ENCODE data around the gene RIOK2.
"Not testable (repeated sequence)": the region's sequence is repeated elsewhere in the genome, so short reads cannot be mapped to it uniquely, and the experiment has no call there.

Gene RIOK2

GRCh38 chr5:97183100-97183929 is at the start of gene RIOK2:
TSS of gene RIOK2 (minus strand) at chr5:97183247. CDS start at chr5:97183191, 56 bp downstream.
- peak; percentile 96 to 98 for DNase-seq

GRCh38 chr5:97231025-97231636 is 48.1 kb upstream of the RIOK2 start:
- DNase-seq = peak; percentile 90 to 93

- DNase-seq = no peak
Observed at GRCh38 chr5:97229688-97230285, 46.7 kb upstream of the RIOK2 start.

GRCh38 chr5:97229196-97229595 is 46.1 kb upstream of the RIOK2 start:
- DNase-seq = no peak

GRCh38 chr5:97225222-97225621 is 42.2 kb upstream of the RIOK2 start:
- DNase-seq = no peak

- DNase-seq = no peak
Observed at GRCh38 chr5:97224112-97224750, 41.2 kb upstream of the RIOK2 start.

- DNase-seq = no peak
Observed at GRCh38 chr5:97223596-97223995, 40.5 kb upstream of the RIOK2 start.

GRCh38 chr5:97209343-97209742 is 26.3 kb upstream of the RIOK2 start:
- DNase-seq = no peak

- DNase-seq = no peak
Observed at GRCh38 chr5:97208714-97209113, 25.7 kb upstream of the RIOK2 start.

- DNase-seq = no peak
Observed at GRCh38 chr5:97208184-97208713, 25.2 kb upstream of the RIOK2 start.

GRCh38 chr5:97194366-97194765 is 11.3 kb upstream of the RIOK2 start:
- peak; percentile 46 to 54 for DNase-seq

GRCh38 chr5:97193355-97193688 is 10.3 kb upstream of the RIOK2 start:
- DNase-seq = no peak

GRCh38 chr5:97192580-97193354 is 9.7 kb upstream of the RIOK2 start:
- DNase-seq = no peak

GRCh38 chr5:97191893-97192292 is 8.8 kb upstream of the RIOK2 start:
- no peak for DNase-seq

- not testable (repeated sequence) for DNase-seq
Observed at GRCh38 chr5:97189523-97189922, 6.5 kb upstream of the RIOK2 start.

GRCh38 chr5:97183930-97184213 is 825 bp upstream of the RIOK2 start:
- DNase-seq = no peak

GRCh38 chr5:97182571-97183099 is 412 bp downstream of the RIOK2 start:
- DNase-seq = peak in 1 of 2 experiments; percentile 36

- peak in 1 of 2 experiments; percentile 5 for DNase-seq
Observed at GRCh38 chr5:97181856-97182545, 1.0 kb downstream of the RIOK2 start.

- DNase-seq = not testable (repeated sequence)
Observed at GRCh38 chr5:97179457-97179856, 3.6 kb downstream of the RIOK2 start.

GRCh38 chr5:97172227-97172626 is 10.8 kb downstream of the RIOK2 start:
- no peak for DNase-seq

- no peak for DNase-seq
Observed at GRCh38 chr5:97171703-97172102, 11.3 kb downstream of the RIOK2 start.

- DNase-seq = no peak
Observed at GRCh38 chr5:97167435-97167834, 15.6 kb downstream of the RIOK2 start.

Measured in Kasumi-1 (cell line).